ENCODE measurements around the gene SKA2. TPM values are rescaled to one million over a fixed set of nuclear protein-coding genes. Genes with fewer than 3 reads are reported as not detected.

Gene SKA2
- total and polyA plus RNA-seq, 9 of the 15 experiments (the other 6 are each of a cell fraction or from before 2014, with no cell fraction given) = 58.1 to 183 (median 133) TPM

GRCh38 chr17:59190806-59191205 lies 35.8 kb upstream of the SKA2 start:
- intact Hi-C loops (cut with micrococcal nuclease) = no loop called here
- BruUV-seq (replicated peaks) = no TSS peak
- Histone ChIP-seq H3K4me1 (replicated peaks in 1 of 2; ENCODE audit: control insufficient read depth in 2 of 2, insufficient read depth in 2 of 2, low read length in 2 of 2) (no peaks in the 10 kb centered on the region), H3K79me2 (ENCODE audit: control insufficient read depth, insufficient read depth, low read length) (no peaks in the 10 kb centered on the region), H3K9me1 (ENCODE audit: control insufficient read depth, insufficient read depth, low read length) (no peaks in the 10 kb centered on the region), H3K4me3 (no peak overlapping the region), H3K9ac (ENCODE audit: insufficient read depth in 1 of 2, low read depth in 2 of 2, low read length in 2 of 2) (no peak overlapping the region), H2AFZ (ENCODE audit: low read depth, low read length) (no peak overlapping the region), H3K27ac (ENCODE audit: extremely low read depth, low read depth, low read length) (no peak overlapping the region), H3K4me2 (ENCODE audit: insufficient read depth, low read length) (no peak overlapping the region), H3K9me3 (replicated peaks; ENCODE audit: control insufficient read depth, insufficient read depth, low read depth, low read length) (no peaks in the 10 kb centered on the region), H3K36me3 (ENCODE audit: control insufficient read depth, insufficient read depth, low read length) (peaks cover 68% of the 10 kb centered on the region), H4K20me1 (replicated peaks; ENCODE audit: control insufficient read depth, insufficient read depth, low read length) (no peaks in the 10 kb centered on the region), H3K27me3 (ENCODE audit: control insufficient read depth in 2 of 2, insufficient read depth in 2 of 2, low read length in 2 of 2) (no peaks in the 10 kb centered on the region)
- 75% methylated on average over 2 of the region's 2 CpGs for WGBS (ENCODE audit: insufficient coverage, low coverage, missing lambda C conversion rate)
- FAIRE-seq = no peak
- POLR2A ChIA-PET = no interaction called here
- in situ Hi-C loops (cut with MboI) = no loop called here
- CTCF ChIA-PET (ENCODE audit: low intra/inter-chr PET ratio) = no interaction called here
- DNase-seq (ENCODE audit: extremely low read depth in 1 of 4, low spot score in 3 of 4) = no peak
- ATAC-seq = no peak
- TF ChIP-seq RBM25 (IDR thresholded peaks at IDR 0.05; ENCODE audit: low read depth, low read length, severe bottlenecking) = no peak
- TF ChIP-seq, protein P1, sequence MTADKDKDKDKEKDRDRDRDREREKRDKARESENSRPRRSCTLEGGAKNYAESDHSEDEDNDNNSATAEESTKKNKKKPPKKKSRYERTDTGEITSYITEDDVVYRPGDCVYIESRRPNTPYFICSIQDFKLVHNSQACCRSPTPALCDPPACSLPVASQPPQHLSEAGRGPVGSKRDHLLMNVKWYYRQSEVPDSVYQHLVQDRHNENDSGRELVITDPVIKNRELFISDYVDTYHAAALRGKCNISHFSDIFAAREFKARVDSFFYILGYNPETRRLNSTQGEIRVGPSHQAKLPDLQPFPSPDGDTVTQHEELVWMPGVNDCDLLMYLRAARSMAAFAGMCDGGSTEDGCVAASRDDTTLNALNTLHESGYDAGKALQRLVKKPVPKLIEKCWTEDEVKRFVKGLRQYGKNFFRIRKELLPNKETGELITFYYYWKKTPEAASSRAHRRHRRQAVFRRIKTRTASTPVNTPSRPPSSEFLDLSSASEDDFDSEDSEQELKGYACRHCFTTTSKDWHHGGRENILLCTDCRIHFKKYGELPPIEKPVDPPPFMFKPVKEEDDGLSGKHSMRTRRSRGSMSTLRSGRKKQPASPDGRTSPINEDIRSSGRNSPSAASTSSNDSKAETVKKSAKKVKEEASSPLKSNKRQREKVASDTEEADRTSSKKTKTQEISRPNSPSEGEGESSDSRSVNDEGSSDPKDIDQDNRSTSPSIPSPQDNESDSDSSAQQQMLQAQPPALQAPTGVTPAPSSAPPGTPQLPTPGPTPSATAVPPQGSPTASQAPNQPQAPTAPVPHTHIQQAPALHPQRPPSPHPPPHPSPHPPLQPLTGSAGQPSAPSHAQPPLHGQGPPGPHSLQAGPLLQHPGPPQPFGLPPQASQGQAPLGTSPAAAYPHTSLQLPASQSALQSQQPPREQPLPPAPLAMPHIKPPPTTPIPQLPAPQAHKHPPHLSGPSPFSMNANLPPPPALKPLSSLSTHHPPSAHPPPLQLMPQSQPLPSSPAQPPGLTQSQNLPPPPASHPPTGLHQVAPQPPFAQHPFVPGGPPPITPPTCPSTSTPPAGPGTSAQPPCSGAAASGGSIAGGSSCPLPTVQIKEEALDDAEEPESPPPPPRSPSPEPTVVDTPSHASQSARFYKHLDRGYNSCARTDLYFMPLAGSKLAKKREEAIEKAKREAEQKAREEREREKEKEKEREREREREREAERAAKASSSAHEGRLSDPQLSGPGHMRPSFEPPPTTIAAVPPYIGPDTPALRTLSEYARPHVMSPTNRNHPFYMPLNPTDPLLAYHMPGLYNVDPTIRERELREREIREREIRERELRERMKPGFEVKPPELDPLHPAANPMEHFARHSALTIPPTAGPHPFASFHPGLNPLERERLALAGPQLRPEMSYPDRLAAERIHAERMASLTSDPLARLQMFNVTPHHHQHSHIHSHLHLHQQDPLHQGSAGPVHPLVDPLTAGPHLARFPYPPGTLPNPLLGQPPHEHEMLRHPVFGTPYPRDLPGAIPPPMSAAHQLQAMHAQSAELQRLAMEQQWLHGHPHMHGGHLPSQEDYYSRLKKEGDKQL (CRISPR knock-in tag; IDR thresholded peaks at IDR 0.05; ENCODE audit: borderline replicate concordance) = no peak
- no peak for TF ChIP-seq ARHGAP35 (IDR thresholded peaks at IDR 0.05; ENCODE audit: partially characterized antibody)
- no peak for TF ChIP-seq ZNF764 (CRISPR knock-in tag; IDR thresholded peaks at IDR 0.05; ENCODE audit: low read depth)
- TF ChIP-seq GATA2 (CRISPR knock-in tag; IDR thresholded peaks at IDR 0.05) = no peak
- no peak for TF ChIP-seq ZNF165 (CRISPR knock-in tag; IDR thresholded peaks at IDR 0.05; ENCODE audit: borderline replicate concordance)
- TF ChIP-seq ZNF347 (CRISPR knock-in tag; IDR thresholded peaks at IDR 0.05; ENCODE audit: low read depth) = no peak
- TF ChIP-seq JUNB (CRISPR knock-in tag; conservative IDR thresholded peaks at IDR 0.05) = no peak
- TF ChIP-seq ZBED1 (IDR thresholded peaks at IDR 0.05) = no peak

Data from K562 (cell line).